IMR-90 (cell line): Measurements from ENCODE around the gene SYNGR4. TPM values are rescaled to one million over a fixed set of nuclear protein-coding genes. Genes with fewer than 3 reads are reported as not detected.

Experiments
- ATAC-seq: fragments of 200-7000 bp; cut with Tn5 transposase; 2 replicates; pipeline ENCODE4 v1.9.1; 2020; ENCODE audit warnings: low read depth, mild to moderate bottlenecking, moderate library complexity
- BruUV-seq: library from RNA; stranded (reverse); fragments of 400-500 nt; replicated peaks from 2 replicates; lab custom pipeline; 2021; lab: Mats Ljungman, UMichigan
- CTCF ChIA-PET: fragments of 300-600 bp; formaldehyde crosslinking; extraction: SDS; loops from one replicate; lab custom pipeline; 2021; ENCODE audit warnings: antibody characterized with exemption; lab: Yijun Ruan, JAX
- POLR2A ChIA-PET: fragments of 300-600 bp; sonication (Branson Sonifier 250); formaldehyde crosslinking; loops from one replicate; lab custom pipeline; 2022; ENCODE audit warnings: antibody characterized with exemption; ENCODE audit not compliant: unreplicated experiment; lab: Charles Lee
- DNase-seq: peaks from one replicate; pipeline ENCODE4 v3.0.0; 2013
- H2AFZ ChIP-seq: replicated peaks from 2 replicates; pipeline ENCODE3; 2013; ENCODE audit warnings: low read length, mild to moderate bottlenecking; ENCODE audit not compliant: poor library complexity
- H2AK5ac ChIP-seq: 2 replicates; pipeline ENCODE4 v1.6.1; 2013; ENCODE audit warnings: low read depth, low read length, inconsistent platforms
- H2AK9ac ChIP-seq: replicated peaks from 2 replicates; pipeline ENCODE3; 2013; ENCODE audit warnings: mild to moderate bottlenecking, low read depth, low read length, moderate library complexity; ENCODE audit not compliant: poor library complexity
- H2BK120ac ChIP-seq: 2 replicates; pipeline ENCODE4 v1.6.1; 2013; ENCODE audit warnings: low read depth, low read length, inconsistent platforms
- H2BK15ac ChIP-seq: 3 replicates; pipeline ENCODE4 v1.6.1; 2013; ENCODE audit warnings: low read depth, low read length, inconsistent platforms
- H2BK20ac ChIP-seq: 2 replicates; pipeline ENCODE4 v1.6.1; 2013; ENCODE audit warnings: low read depth, mild to moderate bottlenecking, inconsistent platforms, low read length, moderate library complexity
- H2BK5ac ChIP-seq: 2 replicates; pipeline ENCODE4 v1.6.1; 2013; ENCODE audit warnings: mild to moderate bottlenecking, low read depth, low read length, inconsistent platforms; ENCODE audit not compliant: poor library complexity, severe bottlenecking
- H3K14ac ChIP-seq: replicated peaks from 2 replicates; pipeline ENCODE4 v1.6.1; 2013; ENCODE audit warnings: low read depth, low read length, inconsistent platforms
- H3K18ac ChIP-seq: 2 replicates; pipeline ENCODE4 v1.6.1; 2013; ENCODE audit warnings: low read depth, low read length, control low read depth
- H3K23ac ChIP-seq: 2 replicates; pipeline ENCODE4 v1.6.1; 2013; ENCODE audit warnings: low read depth, low read length, inconsistent platforms
- H3K27ac ChIP-seq: 2 replicates; pipeline ENCODE4 v1.5.1; 2013; ENCODE audit warnings: mild to moderate bottlenecking, control low read depth, low read length; ENCODE audit not compliant: insufficient read depth
- H3K27me3 ChIP-seq: 2 replicates; pipeline ENCODE4 v1.6.1; 2013; ENCODE audit warnings: low read length; ENCODE audit not compliant: control insufficient read depth, insufficient read depth
- H3K36me3 ChIP-seq: 2 replicates; pipeline ENCODE4 v1.6.1; 2013; ENCODE audit warnings: low read length, mixed read lengths; ENCODE audit not compliant: control insufficient read depth, insufficient read depth
- H3K4ac ChIP-seq: 2 replicates; pipeline ENCODE4 v1.6.1; 2013; ENCODE audit warnings: low read depth, low read length, inconsistent platforms
- H3K4me1 ChIP-seq: 2 replicates; pipeline ENCODE4 v1.6.1; 2013; ENCODE audit warnings: low read length, mixed read lengths; ENCODE audit not compliant: control insufficient read depth, insufficient read depth
- H3K4me2 ChIP-seq: 2 replicates; pipeline ENCODE4 v1.6.1; 2013; ENCODE audit warnings: low read depth, mild to moderate bottlenecking, control low read depth, low read length, moderate library complexity
- H3K4me3 ChIP-seq: 2 replicates; pipeline ENCODE4 v1.5.1; 2013; ENCODE audit warnings: low read depth, mild to moderate bottlenecking, control low read depth, low read length, moderate library complexity; ENCODE audit not compliant: insufficient read depth
- H3K56ac ChIP-seq: 2 replicates; pipeline ENCODE4 v1.6.1; 2013; ENCODE audit warnings: low read length, inconsistent platforms; ENCODE audit not compliant: insufficient read depth; ENCODE audit errors: extremely low read depth
- H3K79me1 ChIP-seq, 2 experiments: 2 replicates each; pipeline ENCODE4 v1.6.1; 2013; ENCODE audit warnings: low read length in 2 of 2, inconsistent platforms in 1 of 2, low read depth in 1 of 2
- H3K9ac ChIP-seq: 2 replicates; pipeline ENCODE4 v1.6.1; 2013; ENCODE audit warnings: low read depth, low read length, control low read depth
- H3K9me1 ChIP-seq: 2 replicates; pipeline ENCODE4 v1.6.1; 2013; ENCODE audit warnings: low read length, inconsistent platforms; ENCODE audit not compliant: insufficient read depth
- H3K9me3 ChIP-seq: 2 replicates; pipeline ENCODE4 v1.6.1; 2013; ENCODE audit warnings: low read length; ENCODE audit not compliant: control insufficient read depth, insufficient read depth
- H4K20me1 ChIP-seq: 2 replicates; pipeline ENCODE4 v1.6.1; 2013; ENCODE audit warnings: low read length, inconsistent platforms; ENCODE audit not compliant: insufficient read depth
- H4K5ac ChIP-seq: 2 replicates; pipeline ENCODE4 v1.6.1; 2013; ENCODE audit warnings: mild to moderate bottlenecking, low read depth, low read length, control low read depth
- H4K8ac ChIP-seq, 2 experiments: 2 replicates each; pipeline ENCODE4 v1.6.1; 2013; ENCODE audit warnings: low read depth in 2 of 2, low read length in 2 of 2, control low read depth in 1 of 2, inconsistent platforms in 1 of 2
- H4K91ac ChIP-seq: 2 replicates; pipeline ENCODE4 v1.6.1; 2013; ENCODE audit warnings: low read depth, low read length, inconsistent platforms; ENCODE audit not compliant: insufficient read depth
- BHLHE40 ChIP-seq: fragments of 150-350 bp; IDR thresholded peaks from 2 replicates; pipeline ENCODE4 v1.6.1; 2016; ENCODE audit warnings: mild to moderate bottlenecking, low read depth, low read length
- CEBPB ChIP-seq: IDR thresholded peaks from 2 replicates; pipeline ENCODE4 v1.6.1; 2012; ENCODE audit warnings: low read depth, low read length, improper control_type of control experiment
- CHD1 ChIP-seq: IDR thresholded peaks from 2 replicates; pipeline ENCODE4 v1.6.1; 2012; ENCODE audit warnings: low read depth, low read length, improper control_type of control experiment
- FOS ChIP-seq: fragments of 150-350 bp; IDR thresholded peaks from 2 replicates; pipeline ENCODE4 v1.6.1; 2016; ENCODE audit warnings: low read depth, low read length
- MAFK ChIP-seq: IDR thresholded peaks from 2 replicates; pipeline ENCODE4 v1.6.1; 2012; ENCODE audit warnings: low read depth, low read length, improper control_type of control experiment
- MAZ ChIP-seq: IDR thresholded peaks from 2 replicates; pipeline ENCODE4 v1.6.1; 2012; ENCODE audit warnings: low read depth, mild to moderate bottlenecking, low read length, improper control_type of control experiment, moderate library complexity, borderline replicate concordance
- MXI1 ChIP-seq: IDR thresholded peaks from 2 replicates; pipeline ENCODE4 v1.6.1; 2012; ENCODE audit warnings: low read depth, mild to moderate bottlenecking, low read length, moderate library complexity, borderline replicate concordance
- NFE2L2 ChIP-seq: fragments of 150-350 bp; IDR thresholded peaks from 2 replicates; pipeline ENCODE4 v1.6.1; 2016; ENCODE audit warnings: low read depth, mild to moderate bottlenecking, low read length
- POLR2A ChIP-seq: IDR thresholded peaks from 2 replicates; pipeline ENCODE4 v1.6.1; 2012; ENCODE audit warnings: mild to moderate bottlenecking, low read depth, low read length
- RAD21 ChIP-seq: IDR thresholded peaks from 2 replicates; pipeline ENCODE4 v1.6.1; 2012; ENCODE audit warnings: low read length, improper control_type of control experiment
- RCOR1 ChIP-seq: IDR thresholded peaks from 2 replicates; pipeline ENCODE4 v1.6.1; 2012; ENCODE audit warnings: mild to moderate bottlenecking, low read length, improper control_type of control experiment; ENCODE audit not compliant: insufficient replicate concordance
- RFX5 ChIP-seq: IDR thresholded peaks from 2 replicates; pipeline ENCODE4 v1.8.0; 2012; ENCODE audit warnings: low read depth, mild to moderate bottlenecking, low read length, moderate library complexity
- SMC3 ChIP-seq: fragments of 150-350 bp; IDR thresholded peaks from 2 replicates; pipeline ENCODE4 v1.6.1; 2016; ENCODE audit warnings: low read depth, mild to moderate bottlenecking, antibody characterized with exemption, low read length, moderate library complexity
- WGBS, 2 experiments: methylation state at CpG; one replicate each; pipeline versions ENCODE4 v1.1.5 to v1.1.7; 2013; ENCODE audit warnings: missing lambda C conversion rate in 2 of 2; ENCODE audit not compliant: insufficient read length in 1 of 2; ENCODE audit errors: extremely low coverage in 2 of 2; 5-methylcytosine and 5-hydroxymethylcytosine counted together
- dilution Hi-C: fragments of 300-500 bp; cut with HindIII; formaldehyde crosslinking; loops from one replicate; pipeline ENCODE4 v1.14.3; 2018; ENCODE audit warnings: low sequenced_read_pairs; ENCODE audit not compliant: unreplicated experiment
- in situ Hi-C: fragments of 300-500 bp; cut with MboI; formaldehyde crosslinking; loops from 3 replicates; pipeline ENCODE4 v1.14.3; 2019; ENCODE audit warnings: low sequenced_read_pairs, inconsistent platforms, mixed read lengths
- intact Hi-C: fragments of 100-400 bp; cut with micrococcal nuclease; formaldehyde crosslinking; loops from 2 replicates; pipeline ENCODE4 v1.10.0; 2022
- polyA plus RNA-seq, 3 experiments: library from polyadenylated mRNA; depleted of rRNA; stranded (reverse); fragments of >200 nt; gene quantifications; 2 replicates each; pipeline ENCODE4 v1.2.3, GENCODE V29; 2012; ENCODE audit warnings: low replicate concordance in 1 of 3
- total RNA-seq: library from RNA; depleted of rRNA; stranded (reverse); fragments of >200 nt; gene quantifications from 2 replicates; pipeline ENCODE4 v1.2.3, GENCODE V29; 2012
- TF ChIP-seq, protein P1 (sequence below): fragments of 150-350 bp; IDR thresholded peaks from 2 replicates; pipeline ENCODE4 v1.6.1; 2016; ENCODE audit warnings: low read depth, mild to moderate bottlenecking, low read length, moderate library complexity, borderline replicate concordance
- TF ChIP-seq, protein P2 (sequence below): fragments of 150-350 bp; IDR thresholded peaks from 2 replicates; pipeline ENCODE4 v1.6.1; 2017; ENCODE audit warnings: mild to moderate bottlenecking, antibody characterized with exemption, low read length, low read depth
- TF ChIP-seq, protein P3 (sequence below): conservative IDR thresholded peaks from 2 replicates; pipeline ENCODE4 v1.5.1; 2012; ENCODE audit warnings: mild to moderate bottlenecking, low read depth, low read length, improper control_type of control experiment

The SYNGR4 gene
- total and polyA plus RNA-seq, 2 of the 4 experiments (the other 2 are of a cell fraction) = not detected

DNA sequence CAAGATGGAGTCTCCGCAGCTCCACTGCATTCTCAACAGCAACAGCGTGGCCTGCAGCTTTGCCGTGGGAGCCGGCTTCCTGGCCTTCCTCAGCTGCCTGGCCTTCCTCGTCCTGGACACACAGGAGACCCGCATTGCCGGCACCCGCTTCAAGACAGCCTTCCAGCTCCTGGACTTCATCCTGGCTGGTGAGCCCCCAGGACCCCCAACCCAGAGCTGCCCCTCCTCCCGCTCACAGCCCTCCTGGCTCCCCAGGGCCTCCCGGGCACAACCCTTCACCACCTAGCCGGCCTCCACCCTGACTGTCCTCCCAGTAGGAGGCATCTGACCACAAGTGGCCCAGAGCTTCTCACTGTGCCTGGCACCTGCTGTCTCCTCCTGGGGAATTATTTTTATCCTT is 9.4 kb downstream of the SYNGR4 start:
- intact Hi-C loops (no loop called here), dilution Hi-C loops (no loop called here), in situ Hi-C loops (no loop called here)
- Histone ChIP-seq H3K9me1 (no peaks in the 10 kb centered on the region), H4K20me1 (no peaks in the 10 kb centered on the region), H4K5ac (no peak overlapping the region), H2AK9ac (no peak overlapping the region), H2BK5ac (no peak overlapping the region), H4K8ac (no peak overlapping the region), H2BK20ac (no peak overlapping the region), H3K4me3 (no peak overlapping the region), H3K9ac (no peak overlapping the region), H3K9me3 (no peaks in the 10 kb centered on the region), H3K27ac (no peak overlapping the region), H2AFZ (no peak overlapping the region), H3K14ac (no peak overlapping the region), H3K18ac (no peak overlapping the region), H2BK15ac (no peak overlapping the region), H3K4me1 (no peaks in the 10 kb centered on the region), H3K23ac (no peak overlapping the region), H3K36me3 (no peaks in the 10 kb centered on the region), H4K91ac (no peak overlapping the region), H2BK120ac (no peak overlapping the region), H2AK5ac (no peak overlapping the region), H3K27me3 (peaks cover 2% of the 10 kb centered on the region; the same call in 1 of the 2 replicates), H3K4me2 (no peak overlapping the region), H3K56ac (no peak overlapping the region), H3K4ac (no peak overlapping the region), H3K79me1 (no peaks in the 10 kb centered on the region)
- 87% methylated on average over 4 of the region's 11 CpGs; no CpG with 5 or more reads in 1 of the 2 experiments for WGBS, 2 experiments
- ChIA-PET CTCF (interaction anchor here (0.9 to 1.5 kb wide), 2 partner anchors 10 to 18 kb away, joined by 3 to 6 read pairs; partner anchors contain the start of genes KDELR1, SYNGR4 and TMEM143), POLR2A (no interaction called here)
- TF ChIP-seq POLR2A (no peak), CEBPB (no peak), BHLHE40 (no peak), SMC3 (no peak), NFE2L2 (no peak), RFX5 (no peak), MAFK (no peak), FOS (no peak), MAZ (no peak), MXI1 (no peak), CHD1 (no peak), RCOR1 (no peak), RAD21 (no peak)
- TF ChIP-seq, protein P1, sequence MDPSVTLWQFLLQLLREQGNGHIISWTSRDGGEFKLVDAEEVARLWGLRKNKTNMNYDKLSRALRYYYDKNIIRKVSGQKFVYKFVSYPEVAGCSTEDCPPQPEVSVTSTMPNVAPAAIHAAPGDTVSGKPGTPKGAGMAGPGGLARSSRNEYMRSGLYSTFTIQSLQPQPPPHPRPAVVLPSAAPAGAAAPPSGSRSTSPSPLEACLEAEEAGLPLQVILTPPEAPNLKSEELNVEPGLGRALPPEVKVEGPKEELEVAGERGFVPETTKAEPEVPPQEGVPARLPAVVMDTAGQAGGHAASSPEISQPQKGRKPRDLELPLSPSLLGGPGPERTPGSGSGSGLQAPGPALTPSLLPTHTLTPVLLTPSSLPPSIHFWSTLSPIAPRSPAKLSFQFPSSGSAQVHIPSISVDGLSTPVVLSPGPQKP = no peak
- TF ChIP-seq, protein P2, sequence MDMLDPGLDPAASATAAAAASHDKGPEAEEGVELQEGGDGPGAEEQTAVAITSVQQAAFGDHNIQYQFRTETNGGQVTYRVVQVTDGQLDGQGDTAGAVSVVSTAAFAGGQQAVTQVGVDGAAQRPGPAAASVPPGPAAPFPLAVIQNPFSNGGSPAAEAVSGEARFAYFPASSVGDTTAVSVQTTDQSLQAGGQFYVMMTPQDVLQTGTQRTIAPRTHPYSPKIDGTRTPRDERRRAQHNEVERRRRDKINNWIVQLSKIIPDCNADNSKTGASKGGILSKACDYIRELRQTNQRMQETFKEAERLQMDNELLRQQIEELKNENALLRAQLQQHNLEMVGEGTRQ = no peak
- TF ChIP-seq, protein P3, sequence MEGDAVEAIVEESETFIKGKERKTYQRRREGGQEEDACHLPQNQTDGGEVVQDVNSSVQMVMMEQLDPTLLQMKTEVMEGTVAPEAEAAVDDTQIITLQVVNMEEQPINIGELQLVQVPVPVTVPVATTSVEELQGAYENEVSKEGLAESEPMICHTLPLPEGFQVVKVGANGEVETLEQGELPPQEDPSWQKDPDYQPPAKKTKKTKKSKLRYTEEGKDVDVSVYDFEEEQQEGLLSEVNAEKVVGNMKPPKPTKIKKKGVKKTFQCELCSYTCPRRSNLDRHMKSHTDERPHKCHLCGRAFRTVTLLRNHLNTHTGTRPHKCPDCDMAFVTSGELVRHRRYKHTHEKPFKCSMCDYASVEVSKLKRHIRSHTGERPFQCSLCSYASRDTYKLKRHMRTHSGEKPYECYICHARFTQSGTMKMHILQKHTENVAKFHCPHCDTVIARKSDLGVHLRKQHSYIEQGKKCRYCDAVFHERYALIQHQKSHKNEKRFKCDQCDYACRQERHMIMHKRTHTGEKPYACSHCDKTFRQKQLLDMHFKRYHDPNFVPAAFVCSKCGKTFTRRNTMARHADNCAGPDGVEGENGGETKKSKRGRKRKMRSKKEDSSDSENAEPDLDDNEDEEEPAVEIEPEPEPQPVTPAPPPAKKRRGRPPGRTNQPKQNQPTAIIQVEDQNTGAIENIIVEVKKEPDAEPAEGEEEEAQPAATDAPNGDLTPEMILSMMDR = no peak
- DNase-seq (no peak), ATAC-seq (no peak)
- BruUV-seq = no TSS peak
